Lower leg skin (tissue), 3 donors: ENCODE data around the gene LYST.

Experiments used
- POLR2A ChIP-seq, 2 donors: fragments of 450-650 bp; IDR thresholded peaks; one replicate each; pipeline ENCODE4 v1.6.1; 2016 to 2017; ENCODE audit warnings: antibody characterized with exemption in 2 of 2, mild to moderate bottlenecking in 1 of 2, moderate library complexity in 1 of 2
- TF ChIP-seq, protein P1 (sequence below), 3 donors: fragments of 450-650 bp; IDR thresholded peaks; one replicate each; pipeline ENCODE4 v1.5.1; 2016; ENCODE audit warnings: antibody characterized with exemption in 3 of 3, mild to moderate bottlenecking in 3 of 3, moderate library complexity in 2 of 3

DNA sequence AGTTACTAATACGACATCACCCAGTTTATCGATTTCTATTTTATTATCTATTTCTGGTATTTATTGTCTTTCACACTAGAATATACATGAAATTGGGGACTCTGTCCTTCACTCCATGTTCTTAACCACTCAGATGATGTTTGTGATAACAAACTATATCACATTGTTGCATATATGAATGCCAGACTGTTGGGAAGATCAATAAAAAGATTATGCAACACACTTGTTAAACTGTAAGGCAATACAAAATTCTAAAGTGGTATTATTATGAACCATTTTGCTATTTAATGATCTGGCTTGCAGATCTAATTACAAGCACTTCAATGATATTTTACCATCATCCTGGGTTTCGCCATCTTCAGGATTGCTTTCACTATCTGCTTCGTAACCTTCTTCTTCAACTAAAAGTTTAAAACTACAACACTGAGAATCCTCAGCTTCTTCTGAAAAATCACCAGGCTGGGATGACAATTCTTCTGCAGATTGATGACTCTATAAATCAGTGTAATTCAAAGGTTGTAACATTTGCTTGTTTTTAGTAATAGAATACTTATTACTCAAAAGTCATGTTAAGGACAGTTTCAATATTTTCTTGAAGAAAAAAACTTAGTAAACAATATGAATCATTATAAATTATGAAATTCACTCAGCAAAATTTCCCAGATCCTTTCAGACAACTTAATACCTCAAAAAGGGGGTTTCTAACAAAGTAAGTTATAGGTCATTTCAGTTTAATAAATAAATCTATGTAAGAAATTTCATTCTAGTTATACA is 63.9 kb downstream of the LYST start:
- TF ChIP-seq, protein P1, sequence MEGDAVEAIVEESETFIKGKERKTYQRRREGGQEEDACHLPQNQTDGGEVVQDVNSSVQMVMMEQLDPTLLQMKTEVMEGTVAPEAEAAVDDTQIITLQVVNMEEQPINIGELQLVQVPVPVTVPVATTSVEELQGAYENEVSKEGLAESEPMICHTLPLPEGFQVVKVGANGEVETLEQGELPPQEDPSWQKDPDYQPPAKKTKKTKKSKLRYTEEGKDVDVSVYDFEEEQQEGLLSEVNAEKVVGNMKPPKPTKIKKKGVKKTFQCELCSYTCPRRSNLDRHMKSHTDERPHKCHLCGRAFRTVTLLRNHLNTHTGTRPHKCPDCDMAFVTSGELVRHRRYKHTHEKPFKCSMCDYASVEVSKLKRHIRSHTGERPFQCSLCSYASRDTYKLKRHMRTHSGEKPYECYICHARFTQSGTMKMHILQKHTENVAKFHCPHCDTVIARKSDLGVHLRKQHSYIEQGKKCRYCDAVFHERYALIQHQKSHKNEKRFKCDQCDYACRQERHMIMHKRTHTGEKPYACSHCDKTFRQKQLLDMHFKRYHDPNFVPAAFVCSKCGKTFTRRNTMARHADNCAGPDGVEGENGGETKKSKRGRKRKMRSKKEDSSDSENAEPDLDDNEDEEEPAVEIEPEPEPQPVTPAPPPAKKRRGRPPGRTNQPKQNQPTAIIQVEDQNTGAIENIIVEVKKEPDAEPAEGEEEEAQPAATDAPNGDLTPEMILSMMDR (IDR thresholded peaks at IDR 0.05) = no peak
- no peak for TF ChIP-seq POLR2A (IDR thresholded peaks at IDR 0.05)
